GM19328 (cell line): Measurements from ENCODE around the gene LTBP3.
"Not testable (repeated sequence)": the region's sequence is repeated elsewhere in the genome, so short reads cannot be mapped to it uniquely, and the experiment has no call there.

Experiments used
- ATAC-seq: cut with Tn5 transposase; IDR thresholded peaks from one replicate; pipeline ENCODE4 v1.9.1; 2021; ENCODE audit warnings: mild to moderate bottlenecking, moderate library complexity; ENCODE audit not compliant: unreplicated experiment

LTBP3 gene

GRCh38 chr11:65518941-65519549 is 39.1 kb downstream of the LTBP3 start:
- ATAC-seq, result not testable (repeated sequence)

GRCh38 chr11:65516135-65516968 is 41.8 kb downstream of the LTBP3 start:
- no peak for ATAC-seq

GRCh38 chr11:65512311-65512710 is 45.8 kb downstream of the LTBP3 start:
- not testable (repeated sequence) for ATAC-seq

- no peak for ATAC-seq
Measured at GRCh38 chr11:65506772-65507505, 51.2 kb downstream of the LTBP3 start.

- no peak for ATAC-seq
Measured at GRCh38 chr11:65506290-65506771, 51.8 kb downstream of the LTBP3 start.

GRCh38 chr11:65505466-65506289 is 52.5 kb downstream of the LTBP3 start:
- no peak for ATAC-seq

GRCh38 chr11:65504674-65505465 is 53.3 kb downstream of the LTBP3 start:
- no peak for ATAC-seq

GRCh38 chr11:65503949-65504673 is 54.0 kb downstream of the LTBP3 start:
- no peak for ATAC-seq

GRCh38 chr11:65503368-65503948 is 54.7 kb downstream of the LTBP3 start:
- ATAC-seq, result no peak

GRCh38 chr11:65502555-65503367 is 55.4 kb downstream of the LTBP3 start:
- no peak for ATAC-seq

GRCh38 chr11:65502274-65502554 is 55.9 kb downstream of the LTBP3 start:
- no peak for ATAC-seq

- no peak for ATAC-seq
Measured at GRCh38 chr11:65501472-65502273, 56.5 kb downstream of the LTBP3 start.

- ATAC-seq, result no peak
Measured at GRCh38 chr11:65501186-65501471, 57.0 kb downstream of the LTBP3 start.

- no peak for ATAC-seq
Measured at GRCh38 chr11:65500387-65501185, 57.6 kb downstream of the LTBP3 start.

- ATAC-seq, result no peak
Measured at GRCh38 chr11:65499713-65500386, 58.3 kb downstream of the LTBP3 start.

- ATAC-seq, result no peak
Measured at GRCh38 chr11:65498977-65499712, 59.0 kb downstream of the LTBP3 start, which contains the start of gene MALAT1. Gene MALAT1, plus strand, starts transcription at chr11:65499045.
